Measurements from ENCODE around the gene MRS2.

- TF ChIP-seq CTCF (IDR thresholded peaks at IDR 0.05; ENCODE audit: low read depth, low read length) (no peak), EZH2phosphoT487 (IDR thresholded peaks at IDR 0.05; ENCODE audit: low read depth) (no peak)
Observed at GRCh38 chr6:24429146-24429545, 26.4 kb downstream of the MRS2 start.

Data from OCI-LY3 (cell line).